ENCODE measurements around the gene MAPK8IP2.

DNA sequence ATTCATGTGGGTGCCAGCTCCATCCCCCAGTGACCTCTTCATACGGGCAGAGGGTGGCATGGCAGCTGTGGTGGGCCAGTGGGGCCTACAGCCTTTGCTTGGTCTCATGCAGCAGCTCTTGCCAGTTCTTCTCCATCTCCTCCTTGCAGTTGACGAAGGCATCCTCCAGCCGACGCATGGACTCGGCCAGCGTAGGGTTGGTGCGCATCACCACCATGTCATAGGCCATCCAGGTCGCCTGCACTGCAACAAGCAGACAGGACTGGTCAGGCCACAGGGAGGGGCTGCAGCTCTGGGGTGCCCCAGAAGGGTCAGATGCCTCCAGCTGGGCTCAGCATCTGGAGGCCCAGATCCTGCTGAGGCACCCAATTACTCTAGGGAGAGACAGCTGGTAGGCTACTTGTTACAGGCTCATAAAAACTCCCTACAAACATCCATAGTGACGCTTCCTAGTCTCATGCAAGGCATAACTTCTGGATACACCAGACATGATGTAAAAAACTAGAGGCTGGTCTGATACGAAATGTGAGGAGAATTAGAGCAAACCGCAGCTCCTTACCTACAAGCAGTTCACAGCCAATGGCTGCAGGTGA is 49.3 kb upstream of the MAPK8IP2 start:
- TF ChIP-seq POLR2A (IDR thresholded peaks at IDR 0.05; ENCODE audit: low read depth, low read length) (no peak), POLR2AphosphoS5 (IDR thresholded peaks at IDR 0.05; ENCODE audit: low read depth, low read length) (no peak), TAF1 (IDR thresholded peaks at IDR 0.05; ENCODE audit: borderline replicate concordance, low read depth, low read length) (no peak)
